ENCODE results near the gene BCL7A.
"Not testable (repeated sequence)": the region's sequence is repeated elsewhere in the genome, so short reads cannot be mapped to it uniquely, and the experiment has no call there.

Gene BCL7A

GRCh38 chr12:121986489-121987245, 35.0 kb upstream of the BCL7A start:
- Histone ChIP-seq H3K27ac (ENCODE audit: low read depth, low read length) (no peak overlapping the region), H3K4me1 (ENCODE audit: control insufficient read depth in 1 of 2, insufficient read depth in 2 of 2, low read length in 2 of 2) (no peaks in the 10 kb centered on the region), H3K36me3 (ENCODE audit: control insufficient read depth in 1 of 2, insufficient read depth in 2 of 2, low read length in 2 of 2) (no peaks in the 10 kb centered on the region), H3K9me3 (ENCODE audit: control insufficient read depth in 1 of 2, low read length in 2 of 2) (no peaks in the 10 kb centered on the region), H3K27me3 (ENCODE audit: control insufficient read depth in 1 of 2, insufficient read depth in 2 of 2, low read length in 2 of 2) (no peaks in the 10 kb centered on the region), H3K9ac (ENCODE audit: low read depth in 1 of 2, low read length in 2 of 2) (no peak overlapping the region), H3K4me3 (ENCODE audit: low read depth in 1 of 2, low read length in 2 of 2) (no peak overlapping the region)

- not testable (repeated sequence) for H3K27me3 ChIP-seq (ENCODE audit: control insufficient read depth in 1 of 2, insufficient read depth in 2 of 2, low read length in 2 of 2); H3K36me3 ChIP-seq (ENCODE audit: control insufficient read depth in 1 of 2, insufficient read depth in 2 of 2, low read length in 2 of 2); H3K4me3 ChIP-seq (ENCODE audit: low read depth in 1 of 2, low read length in 2 of 2); H3K27ac ChIP-seq (ENCODE audit: low read depth, low read length); H3K4me1 ChIP-seq (ENCODE audit: control insufficient read depth in 1 of 2, insufficient read depth in 2 of 2, low read length in 2 of 2); H3K9me3 ChIP-seq (ENCODE audit: control insufficient read depth in 1 of 2, low read length in 2 of 2); H3K9ac ChIP-seq (ENCODE audit: low read depth in 1 of 2, low read length in 2 of 2)
Measured at GRCh38 chr12:121988519-121988918, 33.2 kb upstream of the BCL7A start.

- Histone ChIP-seq H3K4me3 (ENCODE audit: low read depth in 1 of 2, low read length in 2 of 2) (no peak overlapping the region), H3K36me3 (ENCODE audit: control insufficient read depth in 1 of 2, insufficient read depth in 2 of 2, low read length in 2 of 2) (no peaks in the 10 kb centered on the region), H3K27ac (ENCODE audit: low read depth, low read length) (no peak overlapping the region), H3K4me1 (ENCODE audit: control insufficient read depth in 1 of 2, insufficient read depth in 2 of 2, low read length in 2 of 2) (no peaks in the 10 kb centered on the region), H3K27me3 (ENCODE audit: control insufficient read depth in 1 of 2, insufficient read depth in 2 of 2, low read length in 2 of 2) (no peaks in the 10 kb centered on the region), H3K9ac (ENCODE audit: low read depth in 1 of 2, low read length in 2 of 2) (no peak overlapping the region), H3K9me3 (ENCODE audit: control insufficient read depth in 1 of 2, low read length in 2 of 2) (no peaks in the 10 kb centered on the region)
Measured at GRCh38 chr12:121989276-121990113, 32.2 kb upstream of the BCL7A start.

- no peaks in the 10 kb centered on the region for H3K9me3 ChIP-seq (ENCODE audit: control insufficient read depth in 1 of 2, low read length in 2 of 2)
- H3K27ac ChIP-seq (ENCODE audit: low read depth, low read length), result no peak overlapping the region
- H3K9ac ChIP-seq (ENCODE audit: low read depth in 1 of 2, low read length in 2 of 2), result no peak overlapping the region
- no peak overlapping the region for H3K4me3 ChIP-seq (ENCODE audit: low read depth in 1 of 2, low read length in 2 of 2)
- H3K36me3 ChIP-seq (ENCODE audit: control insufficient read depth in 1 of 2, insufficient read depth in 2 of 2, low read length in 2 of 2), result no peaks in the 10 kb centered on the region
- no peaks in the 10 kb centered on the region for H3K4me1 ChIP-seq (ENCODE audit: control insufficient read depth in 1 of 2, insufficient read depth in 2 of 2, low read length in 2 of 2)
- no peaks in the 10 kb centered on the region for H3K27me3 ChIP-seq (ENCODE audit: control insufficient read depth in 1 of 2, insufficient read depth in 2 of 2, low read length in 2 of 2)
Measured at GRCh38 chr12:121990114-121990647, 31.5 kb upstream of the BCL7A start.

GRCh38 chr12:121990692-121991603, 30.7 kb upstream of the BCL7A start:
- Histone ChIP-seq H3K9me3 (ENCODE audit: control insufficient read depth in 1 of 2, low read length in 2 of 2) (no peaks in the 10 kb centered on the region), H3K4me3 (ENCODE audit: low read depth in 1 of 2, low read length in 2 of 2) (no peak overlapping the region), H3K4me1 (ENCODE audit: control insufficient read depth in 1 of 2, insufficient read depth in 2 of 2, low read length in 2 of 2) (no peaks in the 10 kb centered on the region), H3K27me3 (ENCODE audit: control insufficient read depth in 1 of 2, insufficient read depth in 2 of 2, low read length in 2 of 2) (no peaks in the 10 kb centered on the region), H3K36me3 (ENCODE audit: control insufficient read depth in 1 of 2, insufficient read depth in 2 of 2, low read length in 2 of 2) (no peaks in the 10 kb centered on the region), H3K27ac (ENCODE audit: low read depth, low read length) (no peak overlapping the region), H3K9ac (ENCODE audit: low read depth in 1 of 2, low read length in 2 of 2) (no peak overlapping the region)

GRCh38 chr12:121992059-121992879, 29.4 kb upstream of the BCL7A start:
- Histone ChIP-seq H3K4me1 (ENCODE audit: control insufficient read depth in 1 of 2, insufficient read depth in 2 of 2, low read length in 2 of 2) (no peaks in the 10 kb centered on the region), H3K27me3 (ENCODE audit: control insufficient read depth in 1 of 2, insufficient read depth in 2 of 2, low read length in 2 of 2) (no peaks in the 10 kb centered on the region), H3K9me3 (ENCODE audit: control insufficient read depth in 1 of 2, low read length in 2 of 2) (no peaks in the 10 kb centered on the region), H3K4me3 (ENCODE audit: low read depth in 1 of 2, low read length in 2 of 2) (no peak overlapping the region), H3K9ac (ENCODE audit: low read depth in 1 of 2, low read length in 2 of 2) (no peak overlapping the region), H3K36me3 (ENCODE audit: control insufficient read depth in 1 of 2, insufficient read depth in 2 of 2, low read length in 2 of 2) (no peaks in the 10 kb centered on the region), H3K27ac (ENCODE audit: low read depth, low read length) (no peak overlapping the region)

GRCh38 chr12:121996050-121996944, 25.4 kb upstream of the BCL7A start:
- H3K36me3 ChIP-seq (ENCODE audit: control insufficient read depth in 1 of 2, insufficient read depth in 2 of 2, low read length in 2 of 2), result no peaks in the 10 kb centered on the region
- H3K9me3 ChIP-seq (ENCODE audit: control insufficient read depth in 1 of 2, low read length in 2 of 2), result no peaks in the 10 kb centered on the region
- no peaks in the 10 kb centered on the region for H3K4me1 ChIP-seq (ENCODE audit: control insufficient read depth in 1 of 2, insufficient read depth in 2 of 2, low read length in 2 of 2)
- H3K27ac ChIP-seq (ENCODE audit: low read depth, low read length), result no peak overlapping the region
- no peak overlapping the region for H3K4me3 ChIP-seq (ENCODE audit: low read depth in 1 of 2, low read length in 2 of 2)
- H3K27me3 ChIP-seq (ENCODE audit: control insufficient read depth in 1 of 2, insufficient read depth in 2 of 2, low read length in 2 of 2), result no peaks in the 10 kb centered on the region
- no peak overlapping the region for H3K9ac ChIP-seq (ENCODE audit: low read depth in 1 of 2, low read length in 2 of 2)

GRCh38 chr12:121996945-121997612, 24.6 kb upstream of the BCL7A start:
- H3K27me3 ChIP-seq (ENCODE audit: control insufficient read depth in 1 of 2, insufficient read depth in 2 of 2, low read length in 2 of 2), result no peaks in the 10 kb centered on the region
- H3K9me3 ChIP-seq (ENCODE audit: control insufficient read depth in 1 of 2, low read length in 2 of 2), result no peaks in the 10 kb centered on the region
- H3K4me1 ChIP-seq (ENCODE audit: control insufficient read depth in 1 of 2, insufficient read depth in 2 of 2, low read length in 2 of 2), result no peaks in the 10 kb centered on the region
- H3K9ac ChIP-seq (ENCODE audit: low read depth in 1 of 2, low read length in 2 of 2), result no peak overlapping the region
- no peaks in the 10 kb centered on the region for H3K36me3 ChIP-seq (ENCODE audit: control insufficient read depth in 1 of 2, insufficient read depth in 2 of 2, low read length in 2 of 2)
- H3K27ac ChIP-seq (ENCODE audit: low read depth, low read length), result no peak overlapping the region
- no peak overlapping the region for H3K4me3 ChIP-seq (ENCODE audit: low read depth in 1 of 2, low read length in 2 of 2)

All from duodenal mucosa (tissue), 2 donors.